HG03064 (cell line): Measurements from ENCODE around the gene M1AP.
"Not testable (repeated sequence)": the region's sequence is repeated elsewhere in the genome, so short reads cannot be mapped to it uniquely, and the experiment has no call there.

Source experiments
- ATAC-seq: cut with Tn5 transposase; IDR thresholded peaks from one replicate; pipeline ENCODE4 v1.9.1; 2021; ENCODE audit warnings: low read depth; ENCODE audit not compliant: unreplicated experiment

The M1AP gene

DNA sequence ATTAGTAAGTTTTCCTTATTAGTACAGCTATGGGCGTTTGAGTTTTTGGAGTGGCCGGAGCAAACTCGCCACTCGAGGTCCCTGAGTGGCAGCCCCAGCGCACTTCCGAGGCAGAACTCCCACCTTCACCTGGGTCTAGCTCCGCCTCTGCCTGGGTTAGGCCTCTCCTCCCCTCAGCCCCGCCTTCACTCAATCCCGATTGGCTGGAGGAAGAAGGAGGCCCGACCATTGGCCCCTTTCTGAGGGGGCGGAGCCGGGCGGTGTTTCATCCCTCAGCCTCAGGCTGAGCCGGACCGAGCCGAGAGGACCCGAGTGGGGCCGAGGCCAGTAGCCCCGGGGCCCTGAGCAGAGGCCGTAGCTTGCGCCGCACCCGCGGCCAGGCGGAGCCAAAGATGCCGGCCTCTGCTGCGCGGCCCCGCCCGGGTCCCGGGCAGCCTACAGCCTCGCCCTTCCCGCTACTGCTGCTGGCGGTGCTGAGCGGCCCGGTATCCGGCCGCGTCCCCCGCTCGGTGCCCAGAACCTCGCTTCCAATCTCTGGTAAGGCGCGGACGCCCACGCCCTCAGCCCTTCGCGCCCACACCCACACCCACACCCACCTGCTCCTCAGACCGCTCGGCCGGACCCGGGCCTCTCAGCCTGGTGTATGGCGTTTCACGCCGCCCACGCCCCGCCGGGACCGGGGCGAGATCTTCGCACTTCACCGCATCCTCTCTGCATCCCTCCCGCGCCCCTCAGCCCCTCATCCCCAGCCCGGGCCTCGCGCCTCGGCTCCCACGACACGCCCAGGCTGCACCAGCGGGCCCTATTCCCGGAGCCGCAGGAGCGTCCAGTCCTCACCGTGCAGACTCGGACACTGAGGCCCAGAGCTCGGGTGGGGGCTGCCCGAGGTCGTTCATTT is 6.1 kb upstream of the M1AP start, which contains the start of gene SEMA4F:
SEMA4F (plus strand) TSS at position 263 of the 898 bp plus-strand sequence; CDS start at position 393, 130 bp downstream.
- ATAC-seq: peak; percentile 99

DNA sequence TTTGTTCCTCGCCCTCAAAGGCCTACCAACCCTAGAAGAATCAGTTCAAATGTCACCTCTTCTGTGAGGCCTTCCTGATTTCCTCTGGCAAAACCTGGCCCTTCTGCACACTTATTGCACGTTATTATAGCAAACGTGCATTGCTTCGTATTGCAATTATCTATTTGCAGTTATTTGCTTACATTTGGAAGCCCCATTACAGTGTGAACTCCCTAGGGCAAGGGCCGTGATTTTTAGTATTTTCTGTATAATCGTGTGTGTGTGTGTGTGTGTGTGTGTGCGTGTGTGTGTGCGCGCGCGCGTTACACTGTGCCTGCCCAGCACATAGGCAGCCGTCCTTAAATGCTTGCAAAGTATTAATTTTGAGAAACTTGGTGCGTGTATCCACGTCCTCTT is 5.5 kb upstream of the M1AP start:
- no peak for ATAC-seq

DNA sequence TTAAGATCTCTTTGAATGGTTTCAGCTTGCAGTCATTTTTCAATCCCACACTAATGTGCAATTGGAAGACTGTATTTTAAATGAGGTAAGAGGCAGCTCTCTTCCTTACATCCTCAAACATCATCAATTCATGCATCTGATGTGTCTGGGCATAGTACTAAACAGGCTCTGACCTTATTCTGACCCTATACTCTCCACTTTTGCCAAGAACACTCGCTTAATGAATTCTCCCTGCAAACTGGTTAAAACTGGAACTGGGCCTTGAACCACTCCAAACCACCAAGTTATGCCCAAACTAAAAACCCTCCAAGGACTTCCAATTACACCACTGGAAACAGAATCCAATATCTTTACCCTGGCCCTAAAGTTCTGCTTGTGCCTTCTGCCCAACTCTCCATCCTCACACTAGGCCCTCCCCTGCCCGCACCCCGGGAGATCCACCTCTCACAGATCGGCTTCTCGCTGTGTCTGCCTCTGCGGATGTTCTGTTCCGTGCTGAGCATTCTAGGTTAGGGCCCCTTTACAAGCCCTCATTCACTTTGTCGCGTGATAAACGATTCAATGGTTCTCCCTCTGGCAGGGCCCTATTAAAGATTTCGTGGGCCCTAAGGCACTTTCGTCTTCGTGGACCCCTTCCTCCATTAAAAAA is 1.2 kb downstream of the M1AP start:
- ATAC-seq: no peak

DNA sequence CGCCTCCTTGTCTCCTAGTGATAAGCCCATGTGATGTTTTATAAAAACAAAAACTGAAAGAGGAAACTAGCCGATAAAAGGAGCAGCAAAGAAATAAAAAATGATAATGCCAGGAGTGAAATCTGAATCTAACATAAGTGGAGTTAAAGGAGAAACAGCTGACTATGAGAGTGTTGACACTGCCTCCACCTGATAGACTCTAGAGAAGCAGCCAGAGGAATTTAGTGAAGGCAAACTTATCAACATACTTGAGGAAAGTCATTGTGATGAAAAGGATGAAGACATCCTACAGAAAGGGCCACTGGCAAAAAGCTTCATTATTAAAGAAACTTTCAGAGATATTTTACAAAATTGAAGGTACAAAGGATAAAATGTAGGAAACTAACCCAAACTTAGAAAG is 1.9 kb downstream of the M1AP start:
- ATAC-seq: no peak

DNA sequence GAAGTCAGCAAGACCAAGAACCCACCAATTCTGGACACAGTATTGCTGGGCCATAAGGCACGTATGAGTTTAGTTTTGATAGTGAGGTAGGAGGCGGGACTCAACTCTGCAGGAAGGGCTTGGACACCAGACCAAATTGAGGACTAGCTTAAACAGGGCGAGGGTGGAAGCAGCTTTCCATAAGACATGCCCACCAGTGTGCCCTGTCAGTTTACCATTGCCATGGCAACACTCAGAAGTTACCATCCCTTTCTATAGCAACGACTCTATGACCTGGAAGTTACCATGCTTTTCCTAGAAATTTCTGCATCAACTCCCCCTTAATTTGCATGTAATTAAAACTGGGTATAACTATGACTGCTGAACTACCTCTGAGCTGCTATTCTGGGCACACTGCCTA is 2.8 kb downstream of the M1AP start:
- no peak for ATAC-seq

DNA sequence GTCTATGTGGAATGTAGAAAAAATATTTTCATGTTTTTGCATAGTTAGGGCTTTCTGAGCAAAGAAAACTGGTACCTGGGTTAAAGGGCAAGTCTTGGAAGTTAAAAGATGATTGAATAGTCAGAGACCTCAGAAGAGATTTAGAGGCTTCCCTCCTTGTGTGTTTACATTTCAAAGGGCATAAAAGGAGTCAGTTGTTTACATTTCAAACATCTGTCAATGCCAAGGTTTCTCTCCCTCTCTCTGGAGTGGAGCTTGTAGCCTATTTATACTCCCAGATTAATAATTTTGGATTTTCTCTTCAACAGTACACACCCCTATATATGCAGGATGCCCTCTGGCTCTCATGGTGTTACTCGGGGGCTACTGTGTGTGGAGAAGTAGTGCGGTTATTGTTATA is 8.6 kb downstream of the M1AP start:
- ATAC-seq: no peak

DNA sequence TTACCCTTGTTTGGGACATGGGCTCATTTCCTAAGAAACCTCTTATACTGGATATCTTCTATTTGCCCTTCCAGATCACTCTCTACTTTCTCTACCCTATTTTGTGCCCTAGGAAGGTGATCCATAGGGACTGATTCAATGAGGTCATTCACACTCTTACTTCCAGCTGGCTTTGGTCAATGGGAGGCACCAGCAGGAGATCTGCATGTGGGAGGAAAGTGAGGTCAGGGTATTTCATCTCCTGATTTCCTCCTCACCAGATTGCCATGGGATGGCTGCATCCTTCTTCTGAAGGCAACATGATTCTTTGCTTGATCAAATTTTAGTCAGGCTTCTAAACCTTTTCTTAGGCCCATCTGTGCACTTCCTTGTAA is 15.2 kb downstream of the M1AP start:
- no peak for ATAC-seq

DNA sequence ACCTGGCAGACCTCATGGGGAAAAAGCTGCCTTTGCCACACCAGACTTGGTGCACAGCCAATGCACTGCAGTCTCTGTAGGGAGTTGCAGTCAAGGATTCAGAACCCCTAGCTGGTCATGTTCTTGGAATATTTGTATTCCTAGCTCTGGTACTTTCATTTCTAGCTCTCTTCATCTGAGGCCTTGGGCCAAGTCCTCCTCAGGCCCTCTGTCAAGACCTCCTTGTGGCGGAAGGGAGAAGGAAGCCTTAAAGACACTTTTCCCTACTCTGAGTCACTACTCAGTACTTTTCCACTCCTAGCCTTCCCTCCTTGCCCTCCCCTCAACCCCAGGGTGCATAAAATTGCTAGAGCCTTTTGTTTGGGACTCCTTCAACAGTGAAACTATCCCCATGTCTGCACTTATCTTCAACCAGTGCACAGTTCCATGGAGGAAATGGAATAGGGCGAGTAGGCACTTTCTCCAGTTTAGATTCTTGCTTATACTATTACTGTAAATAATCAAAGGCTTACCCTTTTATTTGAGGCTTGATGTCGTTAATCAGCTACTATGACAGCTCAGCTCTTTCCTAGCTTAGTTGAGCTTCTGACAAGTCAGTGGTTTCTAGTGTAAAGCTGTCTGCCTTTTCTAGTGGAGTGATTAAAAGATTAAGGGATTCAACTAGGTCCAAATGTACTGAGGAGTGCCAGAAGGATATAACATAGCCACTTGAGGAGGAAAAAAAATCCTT is 15.8 kb downstream of the M1AP start:
- ATAC-seq: no peak

DNA sequence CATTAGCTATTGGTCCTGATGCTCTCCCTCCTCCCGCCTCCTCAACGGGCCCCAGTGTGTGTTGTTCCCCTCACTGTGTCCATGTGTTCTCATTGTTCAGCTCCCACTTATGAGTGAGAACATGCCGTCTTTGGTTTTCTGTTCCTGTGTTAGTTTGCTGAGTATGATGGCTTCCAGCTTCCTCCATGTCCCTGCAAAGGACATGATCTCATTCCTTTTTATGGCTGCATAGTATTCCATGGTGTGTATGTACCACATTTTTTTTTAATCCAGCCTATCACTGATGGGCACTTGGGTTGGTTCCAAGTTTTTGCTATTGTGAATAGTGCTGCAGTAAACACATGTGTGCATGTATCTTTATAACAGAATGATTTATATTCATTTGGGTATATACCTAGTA is 17.7 kb downstream of the M1AP start:
- not testable (repeated sequence) for ATAC-seq

DNA sequence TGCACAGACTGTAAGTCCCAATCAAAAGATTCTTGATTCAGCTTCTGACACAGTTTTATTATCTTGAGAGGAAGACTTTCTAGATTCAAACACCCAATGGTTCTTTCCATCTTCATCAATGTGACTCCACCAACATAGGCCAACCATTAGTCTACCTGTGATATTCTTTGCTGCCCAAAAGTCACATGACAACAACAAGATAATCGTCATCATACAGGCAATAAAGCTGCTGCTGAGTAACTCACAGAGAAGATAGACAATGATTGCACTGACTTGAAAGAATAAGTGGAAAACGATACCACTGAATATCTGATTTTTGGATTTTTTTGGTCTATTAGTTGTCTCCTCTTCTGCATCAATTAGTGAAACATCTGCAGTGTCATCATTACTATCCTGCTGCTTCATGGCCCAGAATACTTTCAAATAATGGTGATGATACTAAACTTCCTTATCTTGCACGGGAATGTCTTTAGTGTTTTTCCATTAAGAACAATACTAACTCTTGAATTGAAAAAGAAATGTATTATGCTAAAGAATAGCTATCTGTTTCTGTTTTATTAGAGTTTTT is 19.5 kb downstream of the M1AP start:
- no peak for ATAC-seq

DNA sequence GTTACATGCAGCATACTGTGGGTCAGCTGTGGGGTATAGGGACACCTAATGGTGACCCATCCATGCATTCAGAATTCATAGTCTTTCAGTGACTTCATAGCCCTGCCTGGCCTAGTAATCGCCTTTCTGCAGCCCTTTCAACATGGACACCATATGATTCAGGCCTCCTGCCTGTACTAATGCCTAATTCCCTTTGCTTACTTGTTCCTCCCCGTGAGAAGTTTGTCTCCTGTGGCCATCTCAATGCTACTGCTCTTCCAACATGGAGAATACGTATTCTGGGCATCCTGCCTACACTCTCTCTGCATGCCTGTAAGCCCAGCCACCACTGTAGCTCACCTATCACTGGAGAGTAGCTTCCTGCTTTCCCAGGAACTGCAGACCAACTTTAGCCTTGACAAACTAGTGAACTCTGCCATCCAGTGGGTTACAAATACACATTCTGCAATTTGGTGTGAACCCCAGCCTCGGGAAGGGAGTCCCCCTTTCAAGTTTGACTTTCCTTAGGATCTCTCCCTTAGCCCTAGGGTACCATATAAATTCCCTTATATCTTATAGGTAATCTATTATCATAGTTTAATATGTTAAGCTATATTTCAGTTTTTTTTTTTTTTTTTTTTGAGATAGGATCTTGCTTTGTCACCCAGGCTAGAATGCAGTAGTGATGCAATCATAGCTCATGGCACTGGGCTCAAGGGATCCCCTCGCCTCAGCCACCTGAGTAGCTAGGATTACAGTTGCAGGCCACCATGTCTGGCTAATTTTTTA is 22.3 kb downstream of the M1AP start:
- no peak for ATAC-seq

DNA sequence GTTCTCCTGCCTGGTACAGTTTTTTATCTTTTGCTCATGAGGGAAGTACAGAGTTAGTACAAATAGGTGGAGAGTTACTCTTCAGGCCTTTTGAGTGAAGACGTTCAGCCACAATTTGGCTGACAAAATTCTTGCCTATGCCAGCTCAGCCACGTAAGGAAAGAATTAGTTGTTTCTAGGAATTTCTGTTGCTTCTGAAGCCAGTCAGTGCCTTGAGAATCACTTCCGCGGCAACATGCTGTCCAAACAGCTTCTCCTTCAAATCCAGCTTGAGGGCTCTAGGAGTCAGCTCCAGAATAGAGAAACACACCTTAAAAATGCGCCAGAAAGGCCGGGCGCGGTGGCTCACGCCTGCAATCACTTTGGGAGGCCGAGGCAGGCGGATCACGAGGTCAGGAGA is 27.5 kb downstream of the M1AP start:
- ATAC-seq: no peak

DNA sequence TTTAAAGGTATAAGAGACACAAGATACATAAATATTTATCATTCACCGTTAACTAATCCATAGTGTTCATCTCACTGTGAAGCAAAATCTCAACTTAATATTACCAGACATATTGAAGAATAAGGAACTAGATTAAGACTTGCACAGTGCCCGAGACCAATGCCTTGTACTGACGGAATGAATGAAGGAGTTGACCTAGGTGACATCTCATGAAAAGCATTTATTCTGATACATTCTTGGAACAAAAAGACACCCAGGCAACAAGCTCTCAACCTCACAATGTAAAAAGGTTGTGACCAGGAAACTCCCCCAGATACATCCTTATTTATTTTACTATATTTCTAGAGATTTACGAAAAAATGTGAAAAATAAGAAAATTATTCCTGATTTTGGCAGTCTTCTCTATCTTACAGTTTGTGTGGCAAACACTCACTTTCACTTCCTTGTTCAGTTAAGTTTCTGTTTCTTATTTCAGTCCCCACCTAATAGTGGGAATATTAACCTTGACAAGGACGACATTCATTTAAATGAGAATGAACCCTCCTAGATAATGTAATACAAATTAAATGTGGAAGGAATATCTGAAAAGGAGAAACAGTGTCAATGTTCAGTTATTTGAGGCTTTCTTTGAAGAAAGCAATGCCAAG is 28.4 kb downstream of the M1AP start:
- no peak for ATAC-seq

DNA sequence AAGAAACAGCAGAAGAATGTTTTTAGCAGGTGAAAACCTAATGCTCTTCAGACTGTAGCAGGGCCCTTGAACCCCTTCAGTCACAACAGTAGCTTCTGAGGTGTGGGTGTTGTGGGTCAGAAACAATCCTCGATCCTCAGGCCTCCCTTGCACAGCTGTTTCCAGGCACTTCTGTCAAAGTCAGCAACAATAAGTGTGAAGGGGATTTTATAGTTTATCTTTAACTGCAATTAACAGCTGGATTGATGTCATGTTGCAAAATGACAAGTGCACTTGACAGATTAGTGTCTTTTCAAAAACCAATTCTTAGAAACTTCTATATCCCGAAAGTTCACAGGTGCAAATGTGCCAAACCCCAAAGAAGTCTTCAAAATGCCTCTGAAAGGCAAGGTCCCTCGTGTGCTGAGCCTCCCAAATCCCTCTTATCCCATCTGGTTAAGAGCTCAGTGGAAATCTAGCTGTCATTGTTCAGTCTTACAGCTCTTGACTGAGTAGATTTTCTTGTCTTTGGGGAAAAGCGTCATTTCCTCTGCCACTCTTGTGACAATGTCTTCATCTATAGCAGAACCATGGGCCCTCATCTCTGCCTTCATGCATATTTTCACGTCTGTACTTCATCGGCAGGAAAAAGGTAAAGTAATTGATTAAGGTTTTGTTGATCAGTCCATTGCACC is 29.6 kb downstream of the M1AP start:
- ATAC-seq: no peak

DNA sequence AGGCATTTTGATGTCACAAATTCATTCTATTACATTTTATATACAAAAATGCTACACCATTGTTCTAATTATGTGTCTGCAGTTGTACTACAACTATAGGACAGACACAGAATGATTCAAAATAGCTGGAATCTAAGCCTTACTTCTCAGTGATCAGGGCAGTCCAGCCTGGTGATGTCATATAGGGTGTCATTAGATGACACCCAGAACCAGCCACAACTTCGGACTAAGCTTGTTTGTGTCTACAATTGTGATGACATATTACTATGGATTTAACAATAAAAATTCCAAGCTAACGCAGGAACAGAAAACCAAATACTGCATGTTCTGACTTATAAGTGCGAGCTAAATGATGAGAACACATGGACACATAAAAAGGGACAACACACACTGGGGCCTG is 31.0 kb downstream of the M1AP start:
- no peak for ATAC-seq

DNA sequence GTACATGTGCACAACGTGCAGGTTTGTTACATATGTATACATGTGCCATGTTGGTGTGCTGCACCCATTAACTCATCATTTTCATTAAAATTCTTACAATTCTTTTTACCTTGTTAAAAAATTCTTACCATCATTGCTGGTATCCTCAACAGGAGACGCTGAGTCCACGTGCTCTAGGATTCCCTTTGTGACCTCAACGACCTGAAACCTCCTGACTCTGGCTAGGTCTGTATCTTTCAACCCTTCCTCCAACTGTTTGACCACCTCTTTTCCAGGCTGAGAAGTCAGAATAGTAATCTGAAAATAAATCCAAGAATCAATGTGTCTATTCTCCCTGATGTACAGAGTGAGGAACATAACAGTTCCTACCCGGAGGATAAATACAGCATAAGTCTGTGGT is 41.2 kb downstream of the M1AP start:
- ATAC-seq: no peak

DNA sequence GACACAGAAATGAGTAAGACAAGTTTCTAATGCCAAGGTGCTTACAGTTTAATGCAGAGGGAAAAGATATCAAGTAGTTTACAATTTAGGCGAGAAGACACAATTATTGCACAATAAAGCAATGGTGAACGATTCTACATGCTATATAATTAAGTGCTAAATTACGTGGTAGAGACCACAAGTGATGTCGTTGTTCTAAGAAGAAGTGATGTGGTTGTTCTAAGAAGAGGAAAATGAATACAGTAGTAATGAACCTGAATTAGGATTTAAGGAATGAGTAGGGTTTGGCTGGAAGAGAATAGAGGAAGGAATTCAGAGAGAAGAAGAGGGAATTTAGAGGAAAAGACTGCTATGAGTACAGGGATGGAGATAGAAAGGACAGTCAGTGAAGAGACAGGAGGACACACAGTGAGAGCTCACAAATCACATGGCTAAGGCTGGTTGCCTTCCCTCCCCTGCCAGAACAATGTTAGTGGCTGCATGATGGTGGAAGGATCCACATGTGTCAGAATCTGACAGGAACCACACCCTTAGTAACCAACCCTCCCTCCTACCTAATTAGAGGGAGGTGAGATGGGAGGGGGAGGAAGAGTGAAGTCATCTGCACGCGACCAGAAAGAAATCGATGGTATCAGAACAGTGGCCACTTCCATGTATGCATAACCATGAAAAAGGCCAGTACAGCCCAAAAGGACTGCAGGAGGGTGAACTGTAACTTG is 44.7 kb downstream of the M1AP start:
- ATAC-seq: no peak

DNA sequence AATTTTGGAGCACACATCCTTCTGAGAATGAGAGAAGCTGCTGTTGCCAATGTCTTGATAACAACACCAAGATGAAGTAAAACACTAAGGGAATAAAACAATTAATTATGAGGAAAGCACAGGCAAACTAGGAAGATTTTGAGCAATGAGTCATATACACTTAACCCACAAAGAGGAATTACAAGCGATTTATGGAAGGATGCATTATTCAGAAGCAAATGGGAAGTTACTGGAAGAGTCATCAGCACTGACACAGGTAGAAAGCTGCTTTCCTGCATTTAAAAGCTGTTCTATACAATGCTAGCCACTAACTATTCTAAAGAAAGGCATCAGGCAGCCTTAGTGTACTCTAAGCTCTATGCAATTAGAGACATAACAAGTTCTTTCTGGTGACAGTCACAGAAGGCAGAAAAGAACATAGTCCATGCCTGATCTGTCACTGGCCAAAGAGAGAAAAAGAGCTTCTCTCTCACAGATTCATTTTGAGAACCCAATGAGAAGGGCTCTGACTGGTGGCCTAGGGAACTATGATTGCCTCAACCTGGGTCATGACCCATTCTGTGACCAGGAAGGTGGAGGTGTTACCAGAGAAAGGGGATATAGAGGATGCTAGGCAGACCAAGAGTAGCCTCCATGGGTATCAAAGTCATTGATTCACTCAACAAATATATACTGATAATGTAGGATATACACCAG is 45.4 kb downstream of the M1AP start:
- no peak for ATAC-seq
